SU-DHL-6 (cell line): ENCODE measurements around the gene RAB19.

Experiments used
- CTCF ChIP-seq: fragments of 200-600 bp; sonication (generic); IDR thresholded peaks from one replicate; pipeline ENCODE4 v1.5.1; 2017; ENCODE audit warnings: antibody characterized with exemption, mild to moderate bottlenecking, low read length, moderate library complexity; ENCODE audit not compliant: insufficient read depth, poor library complexity, severe bottlenecking
- EZH2phosphoT487 ChIP-seq: fragments of 200-600 bp; sonication (generic), shearing (Covaris generic); conservative IDR thresholded peaks from 2 replicates; pipeline ENCODE4 v1.6.1; 2018; ENCODE audit warnings: mild to moderate bottlenecking, antibody characterized with exemption, low read length, moderate library complexity, mixed read lengths

GRCh38 chr7:140433396-140433795 is 29.5 kb downstream of the RAB19 start:
- no peak for TF ChIP-seq CTCF
- no peak for TF ChIP-seq EZH2phosphoT487
